ENCODE data around the gene EVI2B.
"Not testable (repeated sequence)": the region's sequence is repeated elsewhere in the genome, so short reads cannot be mapped to it uniquely, and the experiment has no call there.

Gene EVI2B

GRCh38 chr17:31327534-31328159 lies 13.8 kb upstream of the EVI2B start:
- FAIRE-seq (no peak), DNase-seq (ENCODE audit: insufficient read length, low spot score) (no peak)
- TF ChIP-seq TAF1 (IDR thresholded peaks at IDR 0.05; ENCODE audit: low read depth, low read length), result no peak
- TF ChIP-seq POLR2A (IDR thresholded peaks at IDR 0.05; ENCODE audit: low read depth, low read length), result no peak
- TF ChIP-seq POLR2AphosphoS5 (IDR thresholded peaks at IDR 0.05; ENCODE audit: low read depth, low read length), result no peak
- no peak for TF ChIP-seq PAX5 (IDR thresholded peaks at IDR 0.05; ENCODE audit: insufficient read depth, low read length, severe bottlenecking)
- no peak for TF ChIP-seq POU2F2 (IDR thresholded peaks at IDR 0.05; ENCODE audit: low read depth, low read length)
- no peak for TF ChIP-seq SPI1 (IDR thresholded peaks at IDR 0.05; ENCODE audit: low read depth, low read length)

DNA sequence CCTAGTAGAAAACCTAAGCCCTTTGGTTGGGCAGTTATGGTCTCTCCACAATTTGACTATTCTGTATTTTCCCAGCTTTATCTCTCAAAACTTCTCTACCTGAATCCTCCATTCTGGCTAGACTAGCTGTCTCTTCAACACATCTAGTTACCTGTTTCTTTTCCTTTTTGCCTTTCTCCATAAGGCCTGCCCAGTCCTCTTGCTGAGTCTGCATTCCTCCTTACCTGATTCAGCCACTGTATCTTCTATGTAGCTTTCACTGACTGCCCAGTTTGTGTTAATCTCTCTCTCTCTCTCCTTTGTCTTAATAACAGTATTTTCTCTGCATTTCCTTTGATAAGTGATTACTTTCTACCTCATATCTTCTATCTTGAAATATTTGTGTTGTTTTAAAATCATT lies 9.7 kb upstream of the EVI2B start:
- FAIRE-seq, result no peak
- no peak for DNase-seq (ENCODE audit: insufficient read length, low spot score)
- TF ChIP-seq POLR2AphosphoS5 (IDR thresholded peaks at IDR 0.05; ENCODE audit: low read depth, low read length), result no peak
- no peak for TF ChIP-seq PAX5 (IDR thresholded peaks at IDR 0.05; ENCODE audit: insufficient read depth, low read length, severe bottlenecking)
- no peak for TF ChIP-seq POLR2A (IDR thresholded peaks at IDR 0.05; ENCODE audit: low read depth, low read length)
- no peak for TF ChIP-seq TAF1 (IDR thresholded peaks at IDR 0.05; ENCODE audit: low read depth, low read length)
- no peak for TF ChIP-seq SPI1 (IDR thresholded peaks at IDR 0.05; ENCODE audit: low read depth, low read length)
- no peak for TF ChIP-seq POU2F2 (IDR thresholded peaks at IDR 0.05; ENCODE audit: low read depth, low read length)

- no peak for TF ChIP-seq TAF1 (IDR thresholded peaks at IDR 0.05; ENCODE audit: low read depth, low read length)
- TF ChIP-seq POLR2A (IDR thresholded peaks at IDR 0.05; ENCODE audit: low read depth, low read length), result no peak
- no peak for TF ChIP-seq SPI1 (IDR thresholded peaks at IDR 0.05; ENCODE audit: low read depth, low read length)
- no peak for TF ChIP-seq POU2F2 (IDR thresholded peaks at IDR 0.05; ENCODE audit: low read depth, low read length)
- TF ChIP-seq POLR2AphosphoS5 (IDR thresholded peaks at IDR 0.05; ENCODE audit: low read depth, low read length), result no peak
- TF ChIP-seq PAX5 (IDR thresholded peaks at IDR 0.05; ENCODE audit: insufficient read depth, low read length, severe bottlenecking), result no peak
- DNase-seq (ENCODE audit: insufficient read length, low spot score) (no peak), FAIRE-seq (peak; percentile 91)
These were observed 8.1 kb upstream of the EVI2B start for GRCh38 chr17:31321966-31322365.

GRCh38 chr17:31321481-31321880 lies 7.6 kb upstream of the EVI2B start, which contains the start of gene EVI2A:
EVI2A (minus strand) TSS chr17:31321622; CDS start chr17:31319013, 2,609 bp downstream.
- no peak for TF ChIP-seq PAX5 (IDR thresholded peaks at IDR 0.05; ENCODE audit: insufficient read depth, low read length, severe bottlenecking)
- TF ChIP-seq TAF1 (IDR thresholded peaks at IDR 0.05; ENCODE audit: low read depth, low read length), result no peak
- no peak for TF ChIP-seq SPI1 (IDR thresholded peaks at IDR 0.05; ENCODE audit: low read depth, low read length)
- no peak for TF ChIP-seq POLR2AphosphoS5 (IDR thresholded peaks at IDR 0.05; ENCODE audit: low read depth, low read length)
- TF ChIP-seq POLR2A (IDR thresholded peaks at IDR 0.05; ENCODE audit: low read depth, low read length), result no peak
- no peak for TF ChIP-seq POU2F2 (IDR thresholded peaks at IDR 0.05; ENCODE audit: low read depth, low read length)
- peak; percentile 20 for DNase-seq (ENCODE audit: insufficient read length, low spot score)
- FAIRE-seq, result no peak

DNA sequence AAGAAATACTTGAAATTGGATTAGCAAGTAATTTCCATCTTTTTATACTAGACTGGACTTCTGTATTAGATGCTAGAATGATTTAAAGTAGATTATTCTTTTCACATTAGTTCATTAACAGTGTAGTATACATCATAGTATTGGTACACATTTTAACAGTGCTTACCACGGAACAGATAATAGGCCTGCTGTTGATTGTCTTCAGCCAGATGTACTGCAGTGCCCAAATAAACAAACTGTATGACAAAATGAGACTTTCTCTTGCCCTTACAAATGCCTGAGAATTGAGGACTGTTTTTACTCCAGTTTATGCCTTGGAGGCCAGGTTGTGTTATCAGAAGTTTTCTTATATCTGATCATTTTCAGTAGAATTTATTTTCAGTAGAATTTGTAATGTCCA lies 6.9 kb upstream of the EVI2B start:
- DNase-seq (ENCODE audit: insufficient read length, low spot score) (no peak), FAIRE-seq (peak; percentile 59)
- TF ChIP-seq POU2F2 (IDR thresholded peaks at IDR 0.05; ENCODE audit: low read depth, low read length) (no peak), SPI1 (IDR thresholded peaks at IDR 0.05; ENCODE audit: low read depth, low read length) (no peak), POLR2A (IDR thresholded peaks at IDR 0.05; ENCODE audit: low read depth, low read length) (no peak), POLR2AphosphoS5 (IDR thresholded peaks at IDR 0.05; ENCODE audit: low read depth, low read length) (no peak), PAX5 (IDR thresholded peaks at IDR 0.05; ENCODE audit: insufficient read depth, low read length, severe bottlenecking) (no peak), TAF1 (IDR thresholded peaks at IDR 0.05; ENCODE audit: low read depth, low read length) (no peak)

GRCh38 chr17:31320241-31320640 lies 6.4 kb upstream of the EVI2B start:
- TF ChIP-seq POU2F2 (IDR thresholded peaks at IDR 0.05; ENCODE audit: low read depth, low read length) (no peak), TAF1 (IDR thresholded peaks at IDR 0.05; ENCODE audit: low read depth, low read length) (no peak), PAX5 (IDR thresholded peaks at IDR 0.05; ENCODE audit: insufficient read depth, low read length, severe bottlenecking) (no peak), POLR2AphosphoS5 (IDR thresholded peaks at IDR 0.05; ENCODE audit: low read depth, low read length) (no peak), POLR2A (IDR thresholded peaks at IDR 0.05; ENCODE audit: low read depth, low read length) (no peak), SPI1 (IDR thresholded peaks at IDR 0.05; ENCODE audit: low read depth, low read length) (no peak)
- no peak for DNase-seq (ENCODE audit: insufficient read length, low spot score)
- no peak for FAIRE-seq

GRCh38 chr17:31318851-31319661 lies 5.2 kb upstream of the EVI2B start:
- FAIRE-seq (no peak), DNase-seq (ENCODE audit: insufficient read length, low spot score) (no peak)
- peak; percentile 4; the same call in 1 of the 2 replicates for TF ChIP-seq SPI1 (IDR thresholded peaks at IDR 0.05; ENCODE audit: low read depth, low read length)
- TF ChIP-seq POLR2AphosphoS5 (IDR thresholded peaks at IDR 0.05; ENCODE audit: low read depth, low read length), result no peak

- FAIRE-seq (peak; percentile 76), DNase-seq (ENCODE audit: insufficient read length, low spot score) (no peak)
These were observed 4.5 kb upstream of the EVI2B start for GRCh38 chr17:31318298-31318801.

GRCh38 chr17:31314782-31315100 lies 887 bp upstream of the EVI2B start:
- no peak for DNase-seq (ENCODE audit: insufficient read length, low spot score)
- TF ChIP-seq POLR2AphosphoS5 (IDR thresholded peaks at IDR 0.05; ENCODE audit: low read depth, low read length) (no peak), POLR2A (IDR thresholded peaks at IDR 0.05; ENCODE audit: low read depth, low read length) (no peak), TAF1 (IDR thresholded peaks at IDR 0.05; ENCODE audit: low read depth, low read length) (no peak), POU2F2 (IDR thresholded peaks at IDR 0.05; ENCODE audit: low read depth, low read length) (no peak), PAX5 (IDR thresholded peaks at IDR 0.05; ENCODE audit: insufficient read depth, low read length, severe bottlenecking) (no peak), SPI1 (IDR thresholded peaks at IDR 0.05; ENCODE audit: low read depth, low read length) (no peak)
- peak; percentile 54 for FAIRE-seq

More at GRCh38 chr17:31318298-31318801, 4.5 kb upstream of the EVI2B start:
- TF ChIP-seq POU2F2 (IDR thresholded peaks at IDR 0.05; ENCODE audit: low read depth, low read length) (no peak), SPI1 (IDR thresholded peaks at IDR 0.05; ENCODE audit: low read depth, low read length) (peak; percentile 80), TAF1 (IDR thresholded peaks at IDR 0.05; ENCODE audit: low read depth, low read length) (no peak), PAX5 (IDR thresholded peaks at IDR 0.05; ENCODE audit: insufficient read depth, low read length, severe bottlenecking) (no peak), POLR2AphosphoS5 (IDR thresholded peaks at IDR 0.05; ENCODE audit: low read depth, low read length) (no peak), POLR2A (IDR thresholded peaks at IDR 0.05; ENCODE audit: low read depth, low read length) (peak; percentile 57)

- DNase-seq (ENCODE audit: insufficient read length, low spot score); FAIRE-seq: not testable (repeated sequence)
These were observed 1.6 kb downstream of the EVI2B start for GRCh38 chr17:31312223-31312622.

Data from GM12891 (cell line).